Activated CD8-positive, alpha-beta memory T cell treated with anti-CD3 and anti-CD28 coated beads, Interleukin-2, amount 50 U/mL, for 1 hour (primary cell): Measurements from ENCODE around the gene NAA40.

Experiments used
- DNase-seq: peaks from one replicate; pipeline ENCODE4 v3.0.0-alpha.2; 2020; ENCODE audit errors: extremely low read depth

Gene NAA40

DNA sequence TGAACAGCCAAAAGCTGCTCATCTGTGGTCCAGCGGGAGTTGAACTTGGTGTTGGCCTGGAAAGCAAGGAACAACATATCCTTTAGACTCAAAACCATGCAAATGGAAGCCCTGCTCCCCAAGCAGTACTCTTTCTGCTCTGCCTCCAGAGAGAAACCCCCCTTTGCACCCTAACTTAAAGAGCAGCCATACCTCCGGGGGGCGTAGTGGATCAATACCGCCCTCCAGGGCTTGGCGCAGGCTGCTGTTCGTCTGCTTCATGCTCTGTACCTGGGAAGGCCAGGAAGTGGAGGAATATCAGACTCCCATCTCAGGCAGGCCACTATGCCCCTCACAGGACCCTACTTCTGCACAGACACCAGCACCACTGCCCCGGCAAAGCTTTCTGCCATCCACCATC, 26.1 kb upstream of the NAA40 start:
- no peak for DNase-seq

DNA sequence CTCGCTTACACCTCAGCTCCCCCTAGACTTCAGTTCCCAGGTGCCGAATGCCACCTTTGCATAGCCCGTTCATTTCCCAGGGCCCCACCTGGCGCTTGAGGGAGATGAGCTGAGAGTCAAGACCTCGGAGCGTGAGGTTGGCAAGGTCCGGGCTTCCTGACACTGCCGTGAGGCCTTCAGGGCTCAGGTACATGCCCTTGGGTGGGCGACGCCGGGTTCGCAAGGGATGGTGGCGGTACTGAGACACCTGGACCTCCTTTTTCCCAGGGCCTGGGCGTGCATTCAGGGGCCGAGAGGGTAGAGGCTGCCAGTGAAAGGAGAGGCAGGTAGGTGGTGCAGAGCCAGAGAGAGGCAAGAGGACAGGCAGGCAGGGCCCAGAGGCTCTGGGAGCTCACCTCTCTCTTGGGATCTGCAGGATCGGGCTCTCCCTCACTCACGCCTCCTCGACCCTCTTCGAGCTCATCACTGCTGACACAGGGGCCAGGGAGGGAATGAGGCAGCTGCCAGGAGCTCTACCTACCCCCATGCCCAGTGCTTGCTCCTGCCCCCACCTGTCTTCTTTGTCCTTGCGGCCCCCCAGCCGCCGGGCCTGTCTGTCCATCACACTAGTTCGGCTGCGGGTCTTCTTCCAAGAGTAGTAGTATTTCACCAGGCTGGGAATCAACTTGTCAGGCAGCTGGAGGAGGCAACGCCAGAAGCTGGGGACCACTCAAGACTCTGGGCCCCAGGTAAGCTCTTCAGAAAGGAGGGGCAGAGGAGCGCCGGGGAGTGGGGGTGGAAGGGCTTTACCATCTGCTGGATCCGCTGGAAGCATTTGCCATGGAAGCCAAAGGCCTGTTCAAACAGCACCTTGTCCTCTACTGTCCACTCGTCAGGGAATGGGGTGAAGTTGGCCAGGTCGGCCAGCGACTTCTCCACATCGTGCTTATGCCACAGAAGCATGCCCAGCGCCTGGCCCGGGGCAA, 24.7 kb upstream of the NAA40 start:
- DNase-seq = no peak

DNA sequence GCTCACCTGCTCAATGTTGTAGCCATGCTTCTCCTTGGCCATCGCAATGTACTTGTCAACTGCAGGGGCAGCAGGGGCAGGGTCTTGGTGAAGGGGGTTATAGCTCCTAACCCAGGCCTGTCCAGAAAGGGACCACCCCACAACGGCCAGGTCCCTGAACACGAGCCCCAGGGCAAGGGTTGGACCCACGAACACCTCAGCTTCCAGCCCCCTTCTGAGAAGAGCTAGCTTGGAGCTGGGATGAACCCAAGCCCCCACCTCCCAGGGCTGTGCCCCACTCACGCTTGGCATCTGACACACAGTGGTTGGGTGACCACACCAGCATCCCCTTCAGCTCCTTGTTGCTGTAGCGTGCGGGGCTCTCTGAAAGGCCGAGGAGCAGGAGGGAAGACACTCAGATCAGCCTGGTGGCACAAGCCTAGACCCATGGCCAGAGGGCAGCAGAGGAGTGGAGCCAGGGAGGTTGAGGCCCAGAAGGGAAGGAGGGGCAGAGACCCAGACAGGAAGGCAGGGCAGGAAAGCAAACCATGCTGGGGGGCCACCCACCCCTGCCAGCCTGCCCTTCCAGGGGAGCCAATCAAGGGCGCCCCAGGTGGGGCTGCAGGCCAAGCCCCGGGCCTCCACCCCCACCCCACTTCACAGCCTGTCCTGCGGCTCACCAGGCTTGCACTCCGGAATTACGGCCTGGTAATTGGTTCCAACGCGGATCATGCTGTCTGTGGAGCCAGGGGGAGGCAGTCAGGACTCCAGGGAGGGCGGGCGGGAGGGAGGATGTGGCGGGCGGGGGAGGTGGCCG, 23.7 kb upstream of the NAA40 start:
- no peak for DNase-seq

DNA sequence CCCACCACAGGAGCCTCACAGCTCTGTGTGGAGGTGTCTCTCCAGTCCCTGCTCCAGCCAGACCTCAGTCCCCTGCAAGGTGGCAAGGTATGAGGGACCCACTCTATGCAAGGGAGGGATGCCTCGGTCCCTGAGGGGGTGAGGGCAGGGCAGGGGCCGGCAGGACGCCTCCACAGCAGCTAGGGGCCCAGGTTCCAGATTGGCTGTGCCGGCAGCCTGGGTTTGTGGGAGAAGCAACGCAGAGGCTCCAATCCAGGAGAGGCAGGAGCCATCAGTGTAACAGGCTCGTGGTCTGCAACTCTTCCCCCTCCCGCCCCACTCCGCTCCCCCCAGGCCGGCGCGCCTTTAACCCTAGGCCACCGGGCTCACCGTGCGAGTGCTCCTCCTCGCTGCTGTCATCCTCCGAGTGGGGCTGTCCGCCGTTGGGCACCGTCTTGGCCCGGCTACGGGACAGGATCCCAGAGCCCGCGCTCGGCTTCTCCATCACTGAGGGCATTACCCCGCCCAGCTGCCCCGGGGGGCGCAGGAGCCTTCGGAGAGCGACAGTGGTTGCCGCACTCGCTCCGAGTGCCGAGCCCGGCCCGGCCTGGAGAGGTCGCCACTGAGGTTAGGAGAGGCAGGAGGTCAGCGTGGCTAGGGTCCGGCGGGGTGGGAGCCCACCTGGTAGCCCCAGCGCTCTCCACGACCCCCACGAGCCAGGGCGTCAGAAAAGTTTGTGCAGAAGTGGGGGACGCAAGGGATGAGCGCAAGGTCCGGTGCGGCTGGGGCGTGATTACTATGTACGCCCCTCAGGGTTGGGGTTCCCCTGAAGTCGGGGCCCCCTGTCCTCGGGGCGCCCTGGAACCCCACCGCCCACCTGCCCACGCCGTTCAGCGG, 22.6 kb upstream of the NAA40 start:
- DNase-seq = no peak

GRCh38 chr11:63916837-63917691, 21.7 kb upstream of the NAA40 start, which contains the start of gene RCOR2:
TSS of gene RCOR2 (minus strand) at chr11:63917164. CDS start at chr11:63916456, 708 bp downstream.
- no peak for DNase-seq

- DNase-seq = no peak
Measured at GRCh38 chr11:63917692-63918506, 20.9 kb upstream of the NAA40 start.

GRCh38 chr11:63918507-63919191, 20.2 kb upstream of the NAA40 start:
- DNase-seq = no peak

- no peak for DNase-seq
Measured at GRCh38 chr11:63919267-63920125, 19.3 kb upstream of the NAA40 start.

DNA sequence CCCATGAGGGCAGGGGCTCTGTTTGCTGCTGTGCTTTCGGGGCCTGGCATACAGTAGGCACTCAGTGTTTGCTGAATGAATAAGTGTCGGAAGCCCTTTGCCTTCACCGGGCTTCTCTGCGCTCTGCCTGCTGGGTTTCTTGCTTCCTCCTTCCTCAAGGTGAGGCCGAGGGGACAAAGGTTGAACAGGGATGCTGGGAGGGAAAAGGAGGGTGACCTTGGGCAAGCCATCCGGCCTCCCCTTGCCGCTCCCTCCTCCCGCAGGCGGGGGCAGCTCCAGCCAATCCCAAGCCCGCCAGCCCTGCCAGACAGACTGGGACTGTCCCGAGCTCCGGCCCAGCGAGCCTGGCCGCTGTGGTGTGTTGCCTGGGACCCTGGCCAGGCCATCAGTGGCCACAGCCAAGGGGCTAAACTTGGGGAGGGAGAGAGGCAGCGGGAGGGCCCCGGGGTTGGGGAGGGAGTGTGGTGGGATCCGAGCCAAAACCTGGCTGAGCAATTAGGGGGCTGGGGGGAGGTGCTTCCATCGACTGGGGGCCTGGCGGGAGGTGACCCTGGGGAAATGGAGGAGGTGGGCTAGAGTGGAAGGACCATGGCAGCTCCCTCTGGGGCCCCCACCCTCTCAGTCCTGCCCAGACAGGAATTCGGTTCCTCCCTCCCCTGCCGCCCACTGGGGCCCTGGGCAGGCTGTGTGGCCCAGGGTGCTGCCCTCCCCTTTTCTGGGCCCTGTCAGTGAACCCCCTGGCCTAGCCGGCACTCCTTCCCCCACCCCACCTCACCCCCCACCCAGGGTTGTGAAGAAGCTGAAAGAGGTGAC, 18.5 kb upstream of the NAA40 start:
- DNase-seq = no peak

DNA sequence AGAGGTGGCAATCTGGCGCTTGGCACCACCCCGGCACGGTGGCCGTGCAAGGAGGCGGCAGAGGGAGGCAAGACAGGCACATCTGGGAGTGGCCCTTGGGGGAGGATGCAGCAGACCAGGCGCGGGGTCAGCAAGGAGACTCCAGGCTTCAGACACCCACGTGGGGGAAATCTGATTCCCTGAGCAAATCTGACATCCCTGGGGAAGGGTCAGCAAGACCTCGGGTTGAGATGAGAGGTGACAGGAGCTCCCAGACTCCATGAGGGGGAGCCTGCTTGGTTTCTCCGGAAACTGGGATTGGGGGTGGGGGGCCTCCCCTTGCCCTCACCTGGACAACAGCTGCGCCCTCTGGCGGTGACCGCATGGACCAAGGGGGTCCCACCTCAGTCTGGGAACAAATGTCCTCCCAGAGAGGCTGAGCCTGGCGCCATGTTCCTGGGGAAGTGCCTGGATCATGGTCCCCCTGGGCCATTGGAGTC, 17.8 kb upstream of the NAA40 start:
- DNase-seq = no peak

GRCh38 chr11:63922673-63923192, 16.1 kb upstream of the NAA40 start:
- no peak for DNase-seq

DNA sequence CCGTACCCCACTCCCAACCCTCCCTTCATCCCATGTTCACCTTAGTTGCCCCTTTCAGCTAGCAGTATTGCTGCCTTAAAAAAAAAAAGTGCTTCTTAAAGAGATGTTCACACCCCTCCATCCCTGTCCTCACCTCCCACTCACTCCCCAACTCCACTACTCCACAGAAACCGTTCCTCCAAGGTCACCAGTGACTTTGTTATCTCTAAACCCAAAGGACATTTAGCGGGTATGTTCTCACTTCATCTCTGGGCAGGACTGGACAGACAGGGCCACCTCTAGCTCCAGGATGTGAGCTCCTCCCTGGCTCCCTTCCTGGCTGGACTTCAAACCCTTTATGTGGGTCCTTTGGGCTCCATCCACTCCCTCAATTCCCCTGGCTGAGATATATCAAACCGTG, 15.5 kb upstream of the NAA40 start:
- no peak for DNase-seq

DNA sequence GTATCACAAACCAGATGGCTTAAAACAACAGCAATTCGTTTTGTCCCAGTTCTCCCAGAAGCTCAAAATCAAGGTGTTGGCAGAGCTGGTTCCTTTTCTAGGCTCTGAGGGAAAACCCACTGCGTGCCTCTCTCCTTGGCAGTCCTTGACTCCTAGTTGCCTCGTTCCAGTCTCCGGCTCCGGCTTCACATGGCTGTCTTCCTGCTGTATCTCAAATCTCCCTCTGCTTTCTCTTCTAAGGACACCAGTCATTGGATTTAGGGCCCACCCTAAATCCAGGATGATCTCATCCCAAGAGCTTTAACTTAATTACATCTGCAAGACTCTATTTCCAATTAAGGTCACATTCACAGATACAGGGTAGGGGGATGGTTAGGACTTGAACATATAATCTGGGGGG, 9.2 kb upstream of the NAA40 start:
- DNase-seq = no peak

- no peak for DNase-seq
Measured at GRCh38 chr11:63931045-63931444, 7.8 kb upstream of the NAA40 start.

DNA sequence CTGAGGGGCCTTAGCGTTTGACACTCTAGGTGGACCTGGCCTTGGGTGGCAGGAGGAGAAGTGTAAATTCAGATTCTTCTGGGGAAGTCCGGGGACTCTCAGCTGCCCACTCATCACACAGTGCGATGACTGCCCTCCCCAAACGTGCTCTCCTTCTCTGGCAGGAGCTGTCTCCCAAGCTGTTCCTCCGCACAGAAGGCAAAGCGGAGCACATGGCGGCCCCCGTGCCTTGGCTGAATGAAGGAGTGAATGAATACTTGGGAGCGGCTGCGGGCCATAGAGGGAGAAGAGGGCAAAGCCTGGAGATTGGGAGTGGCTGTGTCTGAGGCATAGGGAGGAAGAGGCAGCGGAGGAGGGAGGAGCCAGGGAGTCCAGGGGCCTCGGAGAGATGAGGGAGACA, 6.9 kb upstream of the NAA40 start:
- DNase-seq = no peak

DNA sequence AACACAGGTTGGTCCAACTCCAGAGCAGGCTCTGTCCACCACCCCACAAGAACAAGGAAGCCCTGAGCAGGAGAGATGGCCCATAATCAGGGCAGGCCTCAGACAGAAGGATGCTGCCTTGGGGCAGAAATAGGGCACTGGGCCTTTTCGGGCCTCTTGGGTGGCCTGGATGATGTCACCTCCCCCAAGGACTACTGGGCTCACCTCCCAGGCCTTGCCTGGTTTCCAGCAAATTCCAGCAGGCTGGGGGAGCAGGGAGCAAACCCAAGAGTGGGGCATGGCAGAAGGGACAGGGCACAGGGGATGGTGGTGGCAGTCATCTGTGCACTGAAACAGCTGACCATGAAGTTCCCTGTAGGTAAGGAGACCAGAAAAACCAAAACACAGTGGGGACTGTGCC, 5.3 kb upstream of the NAA40 start:
- no peak for DNase-seq
